SU-DHL-6 (cell line): ENCODE measurements around the gene AKT3.

ENCODE experiments used
- H2AFZ ChIP-seq: fragments of 200-600 bp; sonication (generic); 2 replicates; pipeline ENCODE4 v1.6.1; 2014; ENCODE audit warnings: low read depth, mild to moderate bottlenecking, moderate library complexity, mixed read lengths, antibody characterized with exemption, low read length; ENCODE audit not compliant: severe bottlenecking
- H3F3A ChIP-seq: fragments of 200-600 bp; shearing (Covaris generic); 2 replicates; pipeline ENCODE4 v1.6.0; 2016; ENCODE audit warnings: antibody characterized with exemption, mild to moderate bottlenecking; ENCODE audit not compliant: insufficient read depth
- H3K27ac ChIP-seq: fragments of 200-600 bp; sonication (generic); 2 replicates; pipeline ENCODE4 v1.5.1; 2016; ENCODE audit warnings: low read depth, mild to moderate bottlenecking, low read length, moderate library complexity, mixed read lengths
- H3K27me3 ChIP-seq: fragments of 200-600 bp; sonication (generic), shearing (Covaris generic); 2 replicates; pipeline ENCODE4 v1.6.0; 2014; ENCODE audit warnings: mild to moderate bottlenecking, low read length
- H3K36me3 ChIP-seq: fragments of 200-600 bp; sonication (generic); 2 replicates; pipeline ENCODE4 v1.6.1; 2014; ENCODE audit warnings: mild to moderate bottlenecking, low read length, mixed read lengths
- H3K4me2 ChIP-seq: fragments of 300-600, 200-600 bp; shearing (Covaris generic), sonication (generic); 2 replicates; pipeline ENCODE4 v1.6.0; 2014; ENCODE audit warnings: low read length, low read depth, mild to moderate bottlenecking; ENCODE audit not compliant: poor library complexity, severe bottlenecking
- H3K4me3 ChIP-seq: fragments of 200-600 bp; sonication (generic); 2 replicates; pipeline ENCODE4 v1.5.1; 2014; ENCODE audit warnings: antibody characterized with exemption, low read length, mild to moderate bottlenecking, mixed read lengths; ENCODE audit not compliant: insufficient read depth, poor library complexity, severe bottlenecking
- H3K79me2 ChIP-seq: fragments of 200-600 bp; sonication (generic); 2 replicates; pipeline ENCODE4 v1.6.1; 2014; ENCODE audit warnings: mild to moderate bottlenecking, low read length, moderate library complexity; ENCODE audit not compliant: insufficient read depth
- H3K9ac ChIP-seq: fragments of 200-600 bp; sonication (generic); 2 replicates; pipeline ENCODE4 v1.7.0; 2014; ENCODE audit warnings: mild to moderate bottlenecking, low read length
- H3K9me2 ChIP-seq: fragments of 200-600 bp; sonication (generic); replicated peaks from 2 replicates; pipeline ENCODE4 v1.6.1; 2014; ENCODE audit warnings: low read length; ENCODE audit not compliant: insufficient read depth
- H3K9me3 ChIP-seq: fragments of 200-600 bp; sonication (generic); 2 replicates; pipeline ENCODE4 v1.6.1; 2014; ENCODE audit warnings: low read length, mixed read lengths; ENCODE audit not compliant: insufficient read depth
- H4K20me1 ChIP-seq: fragments of 200-600 bp; sonication (generic); 2 replicates; pipeline ENCODE4 v1.6.1; 2014; ENCODE audit warnings: low read depth, mild to moderate bottlenecking, antibody characterized with exemption, low read length, moderate library complexity, mixed read lengths
- EZH2phosphoT487 ChIP-seq: fragments of 200-600 bp; sonication (generic), shearing (Covaris generic); conservative IDR thresholded peaks from 2 replicates; pipeline ENCODE4 v1.6.1; 2018; ENCODE audit warnings: mild to moderate bottlenecking, antibody characterized with exemption, low read length, moderate library complexity, mixed read lengths
- TF ChIP-seq, protein P1 (sequence below): fragments of 200-600 bp; sonication (generic); IDR thresholded peaks from one replicate; pipeline ENCODE4 v1.5.1; 2017; ENCODE audit warnings: antibody characterized with exemption, mild to moderate bottlenecking, low read length, moderate library complexity; ENCODE audit not compliant: insufficient read depth, poor library complexity, severe bottlenecking

The AKT3 gene

DNA sequence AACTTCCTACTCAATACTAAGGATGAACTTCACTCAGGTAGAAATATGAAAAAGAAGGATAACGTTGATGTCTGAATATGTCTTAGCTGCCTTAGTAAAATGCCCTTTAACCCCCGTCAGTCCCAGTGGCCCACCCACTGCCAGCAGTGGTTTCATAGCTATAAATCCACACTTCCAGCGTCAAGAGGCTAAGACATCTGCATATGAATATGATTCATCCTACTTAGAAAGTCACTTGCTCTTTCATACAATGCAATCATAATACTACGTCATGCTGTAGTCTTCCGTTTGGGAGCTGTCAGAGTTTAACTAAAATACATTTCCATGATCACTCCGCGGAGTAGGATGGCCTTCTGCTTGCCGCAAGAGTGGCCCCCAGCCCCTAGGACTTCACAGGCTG lies 346.9 kb downstream of the AKT3 start:
- no peaks in the 10 kb centered on the region for H3K36me3 ChIP-seq
- H3K9me2 ChIP-seq: no peaks in the 10 kb centered on the region
- H3K4me2 ChIP-seq: no peak overlapping the region
- H3K9me3 ChIP-seq: no peaks in the 10 kb centered on the region
- H2AFZ ChIP-seq: no peak overlapping the region
- H4K20me1 ChIP-seq: no peaks in the 10 kb centered on the region
- no peak overlapping the region for H3K9ac ChIP-seq
- no peaks in the 10 kb centered on the region for H3K27me3 ChIP-seq
- TF ChIP-seq, protein P1, sequence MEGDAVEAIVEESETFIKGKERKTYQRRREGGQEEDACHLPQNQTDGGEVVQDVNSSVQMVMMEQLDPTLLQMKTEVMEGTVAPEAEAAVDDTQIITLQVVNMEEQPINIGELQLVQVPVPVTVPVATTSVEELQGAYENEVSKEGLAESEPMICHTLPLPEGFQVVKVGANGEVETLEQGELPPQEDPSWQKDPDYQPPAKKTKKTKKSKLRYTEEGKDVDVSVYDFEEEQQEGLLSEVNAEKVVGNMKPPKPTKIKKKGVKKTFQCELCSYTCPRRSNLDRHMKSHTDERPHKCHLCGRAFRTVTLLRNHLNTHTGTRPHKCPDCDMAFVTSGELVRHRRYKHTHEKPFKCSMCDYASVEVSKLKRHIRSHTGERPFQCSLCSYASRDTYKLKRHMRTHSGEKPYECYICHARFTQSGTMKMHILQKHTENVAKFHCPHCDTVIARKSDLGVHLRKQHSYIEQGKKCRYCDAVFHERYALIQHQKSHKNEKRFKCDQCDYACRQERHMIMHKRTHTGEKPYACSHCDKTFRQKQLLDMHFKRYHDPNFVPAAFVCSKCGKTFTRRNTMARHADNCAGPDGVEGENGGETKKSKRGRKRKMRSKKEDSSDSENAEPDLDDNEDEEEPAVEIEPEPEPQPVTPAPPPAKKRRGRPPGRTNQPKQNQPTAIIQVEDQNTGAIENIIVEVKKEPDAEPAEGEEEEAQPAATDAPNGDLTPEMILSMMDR: no peak
- TF ChIP-seq EZH2phosphoT487: no peak
- no peak overlapping the region for H3K27ac ChIP-seq
- H3F3A ChIP-seq: no peaks in the 10 kb centered on the region
- H3K4me3 ChIP-seq: no peak overlapping the region
- H3K79me2 ChIP-seq: no peaks in the 10 kb centered on the region

- H3K4me2 ChIP-seq: no peak overlapping the region
- TF ChIP-seq, protein P1: no peak
- TF ChIP-seq EZH2phosphoT487: no peak
- H3K9ac ChIP-seq: no peak overlapping the region
Measured at GRCh38 chr1:243501002-243501401, 349.0 kb downstream of the AKT3 start.

GRCh38 chr1:243500512-243500911 lies 349.5 kb downstream of the AKT3 start:
- H3K27me3 ChIP-seq: no peaks in the 10 kb centered on the region
- no peaks in the 10 kb centered on the region for H3F3A ChIP-seq
- no peak overlapping the region for H3K4me2 ChIP-seq
- no peak overlapping the region for H3K4me3 ChIP-seq
- no peaks in the 10 kb centered on the region for H3K36me3 ChIP-seq
- no peaks in the 10 kb centered on the region for H3K9me3 ChIP-seq
- no peak overlapping the region for H3K9ac ChIP-seq
- no peak overlapping the region for H2AFZ ChIP-seq
- H3K9me2 ChIP-seq: no peaks in the 10 kb centered on the region
- no peaks in the 10 kb centered on the region for H3K79me2 ChIP-seq
- no peak overlapping the region for H3K27ac ChIP-seq
- no peaks in the 10 kb centered on the region for H4K20me1 ChIP-seq
- no peak for TF ChIP-seq EZH2phosphoT487
- TF ChIP-seq, protein P1: no peak

More at GRCh38 chr1:243501002-243501401, 349.0 kb downstream of the AKT3 start:
- Histone ChIP-seq H3K27ac (no peak overlapping the region), H2AFZ (no peak overlapping the region), H3F3A (no peaks in the 10 kb centered on the region), H3K27me3 (no peaks in the 10 kb centered on the region), H3K36me3 (no peaks in the 10 kb centered on the region), H4K20me1 (no peaks in the 10 kb centered on the region), H3K9me2 (no peaks in the 10 kb centered on the region), H3K9me3 (no peaks in the 10 kb centered on the region), H3K4me3 (no peak overlapping the region), H3K79me2 (no peaks in the 10 kb centered on the region)

DNA sequence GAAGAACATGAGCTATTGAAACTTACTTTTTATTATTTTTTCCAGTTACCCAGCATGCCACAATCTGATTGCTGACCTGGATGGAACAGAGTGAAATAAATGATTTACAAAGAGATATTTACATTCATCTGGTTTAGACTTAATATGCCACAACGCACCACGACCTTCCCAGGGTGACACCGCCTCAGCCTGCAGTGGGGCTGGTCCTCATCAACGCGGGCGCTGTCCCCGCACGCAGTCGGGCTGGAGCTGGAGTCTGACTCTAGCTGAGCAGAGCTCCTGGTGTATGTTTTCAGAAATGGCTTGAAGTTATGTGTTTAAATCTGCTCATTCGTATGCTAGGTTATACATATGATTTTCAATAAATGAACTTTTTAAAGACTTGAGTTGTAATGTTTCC lies 350.3 kb downstream of the AKT3 start:
- no peak overlapping the region for H3K4me3 ChIP-seq
- no peaks in the 10 kb centered on the region for H3K9me3 ChIP-seq
- no peaks in the 10 kb centered on the region for H3K9me2 ChIP-seq
- H3K9ac ChIP-seq: no peak overlapping the region
- no peak overlapping the region for H3K27ac ChIP-seq
- H3K4me2 ChIP-seq: no peak overlapping the region
- no peak overlapping the region for H2AFZ ChIP-seq
- no peaks in the 10 kb centered on the region for H4K20me1 ChIP-seq
- TF ChIP-seq, protein P1: no peak
- TF ChIP-seq EZH2phosphoT487: no peak
- no peaks in the 10 kb centered on the region for H3K36me3 ChIP-seq
- H3K79me2 ChIP-seq: no peaks in the 10 kb centered on the region
- H3F3A ChIP-seq: no peaks in the 10 kb centered on the region
- no peaks in the 10 kb centered on the region for H3K27me3 ChIP-seq
